GM12878 (cell line): ENCODE measurements around the gene PDE11A. TPM values are rescaled to one million over a fixed set of nuclear protein-coding genes. Genes with fewer than 3 reads are reported as not detected.

Source experiments
- ATAC-seq: fragments of 200-7000 bp; cut with Tn5 transposase; 3 replicates; pipeline ENCODE4 v1.9.1; 2020; ENCODE audit warnings: mild to moderate bottlenecking, moderate library complexity
- BruUV-seq: library from RNA; stranded (reverse); fragments of 400-500 nt; replicated peaks from 2 replicates; lab custom pipeline; 2021; lab: Mats Ljungman, UMichigan
- CTCF ChIA-PET: fragments of 300-600 bp; sonication (Branson Sonifier 250); formaldehyde crosslinking; extraction: SDS; loops from one replicate; lab custom pipeline; 2021; ENCODE audit warnings: inconsistent platforms; lab: Yijun Ruan, JAX
- POLR2A ChIA-PET: fragments of 350-600 bp; formaldehyde crosslinking; extraction: SDS; loops from one replicate; lab custom pipeline; 2021; ENCODE audit warnings: inconsistent platforms; lab: Charles Lee
- RAD21 ChIA-PET: fragments of 300-600 bp; sonication (Branson Sonifier 250); formaldehyde crosslinking; loops from one replicate; lab custom pipeline; 2023; ENCODE audit warnings: antibody characterized with exemption; ENCODE audit not compliant: unreplicated experiment; lab: Charles Lee
- SMC1A ChIA-PET: fragments of 300-600 bp; sonication (Branson Sonifier 250); formaldehyde crosslinking; loops from one replicate; lab custom pipeline; 2023; ENCODE audit not compliant: unreplicated experiment, uncharacterized antibody; lab: Charles Lee
- DNase-seq: peaks from one replicate; pipeline ENCODE4 v3.0.0-alpha.2; 2011; ENCODE audit warnings: low read depth, low spot score
- FAIRE-seq: peaks from 3 replicates; lab custom pipeline; 2011; peaks lifted over from hg19 to GRCh38; lab: Jason Lieb, UNC
- H2AFZ ChIP-seq: 2 replicates; pipeline ENCODE4 v1.6.0; 2011; ENCODE audit warnings: low read depth, low read length, control low read depth; ENCODE audit not compliant: control insufficient read depth
- H3K27ac ChIP-seq: 2 replicates; pipeline ENCODE4 v1.5.1; 2011; ENCODE audit warnings: control low read depth; ENCODE audit not compliant: control insufficient read depth, insufficient read depth
- H3K27me3 ChIP-seq, 2 experiments: replicated peaks in 1 of 2; 2 replicates each; pipeline versions ENCODE4 v1.6.0 to v1.6.1; 2011; ENCODE audit warnings: low read length in 1 of 2; ENCODE audit not compliant: control insufficient read depth in 2 of 2, insufficient read depth in 2 of 2
- H3K36me3 ChIP-seq, 2 experiments: 2 replicates each; pipeline ENCODE4 v1.5.1; 2011; ENCODE audit warnings: low read length in 1 of 2; ENCODE audit not compliant: control insufficient read depth in 2 of 2, insufficient read depth in 2 of 2
- H3K4me1 ChIP-seq: 2 replicates; pipeline ENCODE4 v1.6.1; 2011; ENCODE audit warnings: mild to moderate bottlenecking, low read length, moderate library complexity, mixed read lengths; ENCODE audit not compliant: control insufficient read depth, insufficient read depth
- H3K4me2 ChIP-seq: 2 replicates; pipeline ENCODE4 v1.6.0; 2011; ENCODE audit warnings: control low read depth; ENCODE audit not compliant: control insufficient read depth, insufficient read depth
- H3K4me3 ChIP-seq: fragments of 200-600 bp; sonication (generic); 2 replicates; pipeline ENCODE4 v1.5.1; 2016
- H3K79me2 ChIP-seq: 2 replicates; pipeline ENCODE4 v1.6.0; 2011; ENCODE audit warnings: low read length; ENCODE audit not compliant: control insufficient read depth, insufficient read depth
- H3K9ac ChIP-seq: 2 replicates; pipeline ENCODE4 v1.8.0; 2011; ENCODE audit warnings: low read length, control low read depth, mixed read lengths; ENCODE audit not compliant: control insufficient read depth, insufficient read depth
- H3K9me3 ChIP-seq: replicated peaks from 3 replicates; pipeline ENCODE4 v1.5.1; 2011; ENCODE audit warnings: mild to moderate bottlenecking, low read length; ENCODE audit not compliant: control insufficient read depth, insufficient read depth
- H4K20me1 ChIP-seq: 2 replicates; pipeline ENCODE4 v1.6.0; 2011; ENCODE audit not compliant: control insufficient read depth, insufficient read depth
- BACH1 ChIP-seq: fragments of 450-650 bp; IDR thresholded peaks from 2 replicates; pipeline ENCODE4 v1.6.1; 2017; ENCODE audit warnings: mild to moderate bottlenecking, borderline replicate concordance
- BCL11A ChIP-seq: IDR thresholded peaks from 2 replicates; pipeline ENCODE4 v1.6.1; 2011; ENCODE audit warnings: low read depth, low read length
- BMI1 ChIP-seq: fragments of 450-650 bp; IDR thresholded peaks from 2 replicates; pipeline ENCODE4 v1.6.1; 2016; ENCODE audit warnings: mild to moderate bottlenecking, moderate library complexity, borderline replicate concordance
- CBX3 ChIP-seq: fragments of 200-600 bp; sonication (generic); IDR thresholded peaks from 2 replicates; pipeline ENCODE4 v1.6.1; 2016; ENCODE audit warnings: low read depth, borderline replicate concordance
- CHD4 ChIP-seq: fragments of 200-600 bp; sonication (generic); IDR thresholded peaks from 2 replicates; pipeline ENCODE4 v1.6.1; 2016; ENCODE audit warnings: mild to moderate bottlenecking
- E2F8 ChIP-seq: fragments of 450-650 bp; IDR thresholded peaks from 2 replicates; pipeline ENCODE4 v1.6.1; 2018; ENCODE audit warnings: mild to moderate bottlenecking, low read depth, moderate library complexity; ENCODE audit not compliant: partially characterized antibody
- FOS ChIP-seq: IDR thresholded peaks from 3 replicates; pipeline ENCODE4 v1.6.1; 2011; ENCODE audit warnings: borderline replicate concordance; ENCODE audit not compliant: insufficient read length; ENCODE audit errors: extremely low read depth
- HDGF ChIP-seq: fragments of 450-650 bp; IDR thresholded peaks from 2 replicates; pipeline ENCODE4 v1.6.1; 2016; ENCODE audit warnings: antibody characterized with exemption
- LARP7 ChIP-seq: fragments of 450-650 bp; IDR thresholded peaks from 2 replicates; pipeline ENCODE4 v1.6.1; 2017; ENCODE audit warnings: mild to moderate bottlenecking
- POLR2AphosphoS5 ChIP-seq: IDR thresholded peaks from 2 replicates; pipeline ENCODE4 v1.6.1; 2011; ENCODE audit warnings: mild to moderate bottlenecking, low read length, inconsistent platforms
- SMAD5 ChIP-seq: IDR thresholded peaks from 2 replicates; pipeline ENCODE4 v1.6.1; 2016; ENCODE audit warnings: antibody characterized with exemption, low read depth
- ZBTB11 ChIP-seq: fragments of 450-650 bp; formaldehyde crosslinking; IDR thresholded peaks from 2 replicates; pipeline ENCODE4 v1.5.0; 2022; ENCODE audit warnings: mild to moderate bottlenecking, missing genetic modification characterization
- ZNF207 ChIP-seq: fragments of 450-650 bp; IDR thresholded peaks from 2 replicates; pipeline ENCODE4 v1.6.1; 2014; ENCODE audit warnings: antibody characterized with exemption, mild to moderate bottlenecking, borderline replicate concordance
- WGBS: methylation state at CpG from one replicate; pipeline ENCODE4 v1.1.6; 2016; ENCODE audit warnings: low lambda C conversion rate; ENCODE audit not compliant: insufficient replicate concordance, insufficient coverage; ENCODE audit errors: missing lambda C conversion rate; 5-methylcytosine and 5-hydroxymethylcytosine counted together
- in situ Hi-C: fragments of 300-500 bp; cut with MboI; formaldehyde crosslinking; loops from 9 replicates; pipeline ENCODE4 v1.14.3; 2018; ENCODE audit warnings: mixed read lengths
- intact Hi-C: fragments of 100-400 bp; cut with micrococcal nuclease; formaldehyde crosslinking; loops from one replicate; pipeline ENCODE4 v1.14.2; 2022; ENCODE audit not compliant: unreplicated experiment
- polyA plus RNA-seq, 11 experiments: library from polyadenylated mRNA; depleted of rRNA in 4 of 11; unstranded in 6 of 11; stranded (reverse) in 5 of 11; fragments of >200 nt; fragmentation: Nextera tagmentation in 4 of 11; fragmentation: Illumina TruSeq in 1 of 11; extraction: Ambion mirVana in 4 of 11; extraction: Trizol in 1 of 11; gene quantifications; 1 replicate in 1 of 11; 2 replicates in 10 of 11; pipeline versions ENCODE4 v1.2.1 to v1.2.3, GENCODE V29; 2011 to 2016; ENCODE audit warnings: inconsistent platforms in 2 of 11, missing spikeins in 2 of 11, low read depth in 1 of 11
- total RNA-seq, 4 experiments: library from RNA; depleted of rRNA in 3 of 4; stranded (reverse); fragments of >200 nt in 3 of 4; fragmentation: Illumina TruSeq in 1 of 4; extraction: Trizol in 1 of 4; gene quantifications; 2 replicates each; pipeline versions ENCODE4 v1.2.1 to v1.2.3, GENCODE V29; 2013 to 2021

Gene PDE11A
- total and polyA plus RNA-seq, 10 of the 15 experiments (the other 5 are each of a cell fraction or from before 2014, with no cell fraction given): 0.01 to 0.17 (median 0.06) TPM; not detected in 5

DNA sequence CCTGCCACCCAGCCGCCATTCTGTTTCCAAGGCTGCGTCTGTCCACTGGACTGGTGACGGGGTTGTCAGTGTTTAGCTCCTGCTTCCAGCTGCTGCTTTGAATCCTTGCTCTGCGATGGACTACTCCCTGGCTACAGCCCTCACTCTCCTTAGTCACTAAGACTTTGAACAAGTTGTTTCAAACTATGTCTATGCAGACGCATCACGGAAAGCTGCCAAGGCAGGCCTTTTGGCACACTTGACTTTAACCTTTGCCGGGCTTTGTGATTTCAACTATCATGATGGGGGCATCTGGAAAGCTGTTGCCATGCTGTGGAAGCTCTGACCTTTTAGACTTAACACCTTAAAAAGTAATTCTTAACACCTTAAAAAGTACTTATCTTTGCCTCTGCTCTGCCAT, 54.4 kb downstream of the PDE11A start:
- Histone ChIP-seq H3K4me1 (no peaks in the 10 kb centered on the region), H4K20me1 (no peaks in the 10 kb centered on the region), H3K36me3 (no peaks in the 10 kb centered on the region), H3K79me2 (no peaks in the 10 kb centered on the region), H3K27ac (no peak overlapping the region), H3K4me3 (no peak overlapping the region), H3K9ac (no peak overlapping the region), H3K4me2 (no peak overlapping the region), H2AFZ (no peak overlapping the region), H3K27me3 (no peaks in the 10 kb centered on the region), H3K9me3 (no peaks in the 10 kb centered on the region)
- POLR2A ChIA-PET: no interaction called here
- DNase-seq (no peak), FAIRE-seq (no peak), ATAC-seq (no peak)
- CTCF ChIA-PET: no interaction called here
- TF ChIP-seq BMI1 (no peak), BCL11A (no peak), BACH1 (no peak), CHD4 (no peak), FOS (no peak), ZNF207 (no peak), LARP7 (no peak), SMAD5 (no peak), CBX3 (no peak), HDGF (no peak)
- in situ Hi-C loops (no loop called here), intact Hi-C loops (no loop called here)
- 69% methylated on average over 7 of the region's 7 CpGs for WGBS
- RAD21 ChIA-PET: no interaction called here
- no TSS peak for BruUV-seq
- SMC1A ChIA-PET: no interaction called here

DNA sequence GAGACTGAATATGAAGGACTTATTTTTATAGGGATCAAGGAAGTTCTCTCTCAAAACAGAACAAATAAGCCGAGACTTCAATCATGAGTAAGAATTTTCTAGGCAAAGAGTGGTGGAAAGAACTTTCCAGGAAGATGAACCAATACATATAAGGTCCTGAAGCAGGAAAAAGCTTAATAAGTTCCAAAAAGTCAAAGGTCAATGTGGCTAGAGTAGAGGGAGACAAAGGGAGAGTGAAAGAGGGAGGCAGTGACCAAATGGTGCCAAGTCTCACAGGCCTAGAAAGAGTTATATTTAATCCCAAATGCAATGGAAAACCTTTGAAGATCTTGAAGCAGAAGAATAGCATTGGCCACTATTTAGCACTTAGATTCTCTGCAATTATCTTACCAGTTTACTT, 56.0 kb downstream of the PDE11A start:
- Histone ChIP-seq H3K79me2 (no peaks in the 10 kb centered on the region), H3K4me3 (no peak overlapping the region), H3K4me2 (no peak overlapping the region), H4K20me1 (no peaks in the 10 kb centered on the region), H3K27me3 (no peaks in the 10 kb centered on the region), H2AFZ (no peak overlapping the region), H3K27ac (no peak overlapping the region), H3K9ac (no peak overlapping the region), H3K4me1 (no peaks in the 10 kb centered on the region), H3K36me3 (no peaks in the 10 kb centered on the region), H3K9me3 (no peaks in the 10 kb centered on the region)
- intact Hi-C loops (no loop called here), in situ Hi-C loops (no loop called here)
- ChIA-PET POLR2A (no interaction called here), CTCF (interaction anchor here (0.6 kb wide), 1 partner anchor 1815 kb away, joined by 3 read pairs; no protein-coding TSS in a partner anchor), RAD21 (no interaction called here), SMC1A (no interaction called here)
- DNase-seq: no peak
- BruUV-seq: no TSS peak
- 0% methylated on average over 1 of the region's 1 CpG for WGBS
- no peak for ATAC-seq
- FAIRE-seq: no peak
- TF ChIP-seq ZBTB11 (CRISPR knock-in tag) (no peak), E2F8 (no peak), POLR2AphosphoS5 (no peak)
